A549 (cell line): ENCODE data around the gene ATAD1.

Experiments
- MAZ ChIP-seq: fragments of 150-350 bp; IDR thresholded peaks from 2 replicates; pipeline ENCODE4 v1.6.1; 2014; ENCODE audit warnings: antibody characterized with exemption, low read depth, low read length, borderline replicate concordance
- TF ChIP-seq, protein P1 (sequence below): fragments of 200-600 bp; sonication (generic); IDR thresholded peaks from 2 replicates; pipeline ENCODE4 v1.6.1; 2016; ENCODE audit warnings: antibody characterized with exemption, mild to moderate bottlenecking, moderate library complexity

GRCh38 chr10:87864496-87865059, 46.6 kb upstream of the ATAD1 start:
- TF ChIP-seq MAZ, result no peak
- TF ChIP-seq, protein P1, sequence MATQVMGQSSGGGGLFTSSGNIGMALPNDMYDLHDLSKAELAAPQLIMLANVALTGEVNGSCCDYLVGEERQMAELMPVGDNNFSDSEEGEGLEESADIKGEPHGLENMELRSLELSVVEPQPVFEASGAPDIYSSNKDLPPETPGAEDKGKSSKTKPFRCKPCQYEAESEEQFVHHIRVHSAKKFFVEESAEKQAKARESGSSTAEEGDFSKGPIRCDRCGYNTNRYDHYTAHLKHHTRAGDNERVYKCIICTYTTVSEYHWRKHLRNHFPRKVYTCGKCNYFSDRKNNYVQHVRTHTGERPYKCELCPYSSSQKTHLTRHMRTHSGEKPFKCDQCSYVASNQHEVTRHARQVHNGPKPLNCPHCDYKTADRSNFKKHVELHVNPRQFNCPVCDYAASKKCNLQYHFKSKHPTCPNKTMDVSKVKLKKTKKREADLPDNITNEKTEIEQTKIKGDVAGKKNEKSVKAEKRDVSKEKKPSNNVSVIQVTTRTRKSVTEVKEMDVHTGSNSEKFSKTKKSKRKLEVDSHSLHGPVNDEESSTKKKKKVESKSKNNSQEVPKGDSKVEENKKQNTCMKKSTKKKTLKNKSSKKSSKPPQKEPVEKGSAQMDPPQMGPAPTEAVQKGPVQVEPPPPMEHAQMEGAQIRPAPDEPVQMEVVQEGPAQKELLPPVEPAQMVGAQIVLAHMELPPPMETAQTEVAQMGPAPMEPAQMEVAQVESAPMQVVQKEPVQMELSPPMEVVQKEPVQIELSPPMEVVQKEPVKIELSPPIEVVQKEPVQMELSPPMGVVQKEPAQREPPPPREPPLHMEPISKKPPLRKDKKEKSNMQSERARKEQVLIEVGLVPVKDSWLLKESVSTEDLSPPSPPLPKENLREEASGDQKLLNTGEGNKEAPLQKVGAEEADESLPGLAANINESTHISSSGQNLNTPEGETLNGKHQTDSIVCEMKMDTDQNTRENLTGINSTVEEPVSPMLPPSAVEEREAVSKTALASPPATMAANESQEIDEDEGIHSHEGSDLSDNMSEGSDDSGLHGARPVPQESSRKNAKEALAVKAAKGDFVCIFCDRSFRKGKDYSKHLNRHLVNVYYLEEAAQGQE, result no peak
